NCI-H2227 (cell line): ENCODE data around the gene LYZL1.
"Not testable (repeated sequence)": the region's sequence is repeated elsewhere in the genome, so short reads cannot be mapped to it uniquely, and the experiment has no call there.

Source experiments
- DNase-seq: peaks from one replicate; lab custom pipeline; 2025; ENCODE audit not compliant: unreplicated experiment; lab: John Stamatoyannopoulos, UW

The LYZL1 gene

DNA sequence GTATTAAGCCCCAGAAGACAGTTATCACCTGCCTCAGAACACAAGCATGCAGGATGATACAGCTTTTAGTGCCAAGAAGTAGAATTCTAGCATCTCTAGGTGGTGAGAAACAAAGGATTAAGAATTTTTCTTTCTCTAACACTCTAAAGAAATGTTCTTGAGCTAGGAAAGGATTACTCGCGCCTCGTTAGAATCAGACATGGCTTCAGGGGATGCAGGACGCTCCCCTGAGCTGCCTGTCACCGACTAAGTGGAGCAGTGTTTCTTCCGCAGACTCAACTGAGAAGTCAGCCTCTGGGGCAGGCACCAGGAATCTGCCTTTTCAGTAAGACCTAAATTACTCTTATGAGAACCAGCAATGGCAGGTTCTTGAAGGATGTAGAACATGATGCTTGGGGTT, at the start of gene LYZL1:
LYZL1 (plus strand) TSS at position 165 of the 400 bp plus-strand sequence. CDS start 2,798 bp downstream, outside the sequence.
- DNase-seq: not testable (repeated sequence)

DNA sequence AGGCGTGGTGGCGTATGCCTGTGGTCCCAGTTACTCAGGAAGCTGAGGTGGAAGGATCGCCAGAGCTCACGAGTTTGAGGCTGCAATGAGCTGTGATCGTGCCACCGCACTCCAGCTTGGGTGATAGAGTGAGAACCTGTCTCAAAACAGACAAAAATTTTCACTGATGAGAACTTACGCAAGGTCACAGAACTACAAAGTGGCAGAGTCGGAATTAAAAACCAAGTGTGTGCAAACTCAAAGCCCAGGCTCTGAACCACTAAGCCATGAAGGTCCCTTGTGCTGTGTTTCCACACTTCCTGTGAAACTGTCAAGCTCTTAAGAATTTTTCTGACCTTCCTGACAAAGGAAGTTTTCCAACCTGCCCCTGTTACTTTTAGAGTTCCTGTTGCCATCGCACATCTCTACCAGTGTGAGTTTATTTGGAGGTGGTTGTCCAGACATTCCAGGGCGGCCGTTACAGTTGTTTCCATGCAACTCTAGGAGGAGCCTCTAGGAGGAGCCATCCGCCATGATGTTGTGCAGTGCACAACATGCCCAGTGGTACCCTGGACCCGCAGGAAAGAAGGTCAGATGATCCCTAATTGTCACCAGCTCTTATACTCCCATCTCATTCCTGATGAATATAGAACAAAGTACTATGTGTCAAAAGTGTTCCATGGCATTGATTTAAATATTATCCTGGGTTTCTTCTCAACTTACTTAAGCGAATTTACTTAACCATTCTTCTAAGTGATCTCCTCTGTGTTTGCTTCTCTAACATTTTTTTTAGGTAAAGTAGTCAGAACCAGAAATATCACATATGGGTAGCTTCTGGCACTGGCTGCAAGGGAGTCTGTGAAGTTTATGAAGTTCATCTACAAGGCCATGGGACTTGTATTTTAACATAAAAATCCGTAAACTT, 49.0 kb upstream of the LYZL1 start:
- no peak for DNase-seq

DNA sequence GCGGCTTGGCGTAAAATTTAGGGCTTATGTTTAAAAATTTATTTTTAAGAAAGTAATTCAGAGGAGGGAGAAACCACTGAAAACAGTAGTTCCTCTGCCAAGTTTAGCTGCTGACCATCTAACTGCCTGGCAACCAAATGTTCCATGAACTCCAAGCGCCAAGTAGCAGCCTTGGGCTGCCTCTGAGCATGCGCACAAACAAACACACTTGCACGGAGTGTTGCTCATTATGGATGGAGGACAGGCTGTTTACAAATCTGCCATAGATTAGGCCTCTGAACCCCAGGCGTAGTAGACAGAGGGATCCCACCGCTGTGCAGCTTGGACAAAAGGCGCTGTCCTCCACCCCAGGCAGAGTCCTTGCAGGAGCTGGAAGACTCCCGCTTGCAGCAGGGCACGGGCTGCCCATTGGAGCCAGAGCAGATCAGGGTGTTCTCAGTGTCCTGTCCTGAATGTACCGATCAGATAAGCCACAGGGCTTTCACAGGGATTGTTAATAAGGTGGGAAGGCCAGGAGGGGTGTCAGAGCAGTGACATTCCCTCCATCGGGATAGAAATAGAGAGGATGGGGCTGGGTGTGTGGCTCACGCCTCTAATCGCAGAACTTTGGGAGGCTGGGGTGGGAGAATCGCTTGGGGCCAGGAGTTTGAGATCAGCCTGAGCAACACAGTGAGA, 47.7 kb upstream of the LYZL1 start:
- DNase-seq: no peak

DNA sequence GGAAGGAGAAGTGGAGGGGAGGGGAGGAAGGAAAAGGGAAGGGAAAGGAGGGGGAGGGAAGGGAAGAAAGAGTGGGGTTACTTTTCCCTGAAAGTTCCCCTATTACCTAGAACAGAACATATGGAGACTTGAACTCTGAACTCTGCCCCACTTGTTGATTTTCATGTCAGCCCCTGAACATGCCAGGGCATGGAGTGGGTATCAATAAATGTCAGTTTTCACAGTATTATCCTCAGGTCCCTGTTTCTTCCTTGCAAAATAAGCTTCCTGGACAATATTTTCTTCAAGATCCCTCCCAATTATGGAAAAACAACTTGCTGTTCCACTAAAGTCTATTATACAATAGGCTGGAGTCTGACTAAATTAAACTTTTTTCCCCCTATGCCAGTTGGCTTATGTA, 46.9 kb upstream of the LYZL1 start:
- DNase-seq: no peak

DNA sequence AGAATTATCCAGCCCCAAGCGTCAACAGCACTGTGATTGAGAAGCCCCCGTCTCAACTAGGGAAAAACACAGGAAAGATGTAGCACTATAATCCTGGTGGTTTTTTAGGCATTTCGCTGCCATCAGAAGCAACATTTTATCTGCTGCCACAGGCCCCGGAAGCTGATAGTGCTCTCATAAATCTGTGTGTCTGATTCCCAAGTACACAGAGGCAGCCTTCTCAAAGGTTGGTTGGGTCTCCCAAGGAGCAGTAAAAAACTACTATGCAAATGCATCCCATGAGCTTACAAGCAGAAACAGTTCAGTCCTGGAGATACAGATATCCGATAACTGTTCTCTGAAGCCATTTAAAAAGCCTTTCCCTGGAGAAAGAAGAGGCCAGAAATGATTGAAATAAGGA, 45.8 kb upstream of the LYZL1 start:
- DNase-seq: no peak

DNA sequence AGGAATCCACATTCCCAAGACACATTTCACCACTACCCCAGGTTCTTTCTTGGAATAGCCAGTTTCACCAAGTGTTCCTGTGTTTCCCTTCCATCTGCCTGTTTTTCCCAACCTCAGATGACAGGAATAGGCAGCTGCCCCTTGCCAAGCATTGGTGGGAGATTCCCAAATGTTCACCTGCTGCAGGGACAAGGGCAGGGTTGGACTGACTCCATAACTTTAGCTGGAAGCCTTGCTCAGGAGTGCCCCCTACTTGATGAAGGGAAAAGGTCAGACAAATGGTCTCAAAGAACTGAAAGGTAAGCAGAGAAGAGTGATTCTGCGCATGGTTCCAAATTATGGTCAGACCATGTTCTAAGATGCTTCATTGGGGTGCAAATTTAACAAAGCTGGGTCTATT, 45.1 kb upstream of the LYZL1 start:
- DNase-seq: no peak

- DNase-seq: no peak
These were observed 43.9 kb upstream of the LYZL1 start for GRCh38 chr10:29244978-29245377.

GRCh38 chr10:29245476-29245875, 43.4 kb upstream of the LYZL1 start:
- no peak for DNase-seq

- DNase-seq: no peak
These were observed 42.4 kb upstream of the LYZL1 start for GRCh38 chr10:29246449-29246848.

DNA sequence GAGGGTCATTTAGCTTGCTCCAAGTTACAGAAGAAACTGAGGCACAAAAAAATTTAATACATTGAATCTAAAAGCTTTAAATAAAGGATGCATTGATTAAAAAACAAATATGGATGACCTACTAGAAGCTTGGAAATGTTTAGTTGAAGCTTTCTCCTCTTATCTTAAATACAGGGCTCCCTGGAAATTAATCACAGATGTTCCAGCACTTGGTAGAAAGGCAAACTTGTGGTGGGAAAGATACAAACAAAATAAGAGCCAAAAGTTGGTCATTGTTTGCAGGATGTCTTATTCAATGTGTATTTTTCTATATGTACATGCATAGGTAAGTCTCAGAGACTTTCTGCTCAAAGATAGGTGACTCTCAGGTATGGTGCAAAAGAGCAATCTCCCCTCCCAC, 40.7 kb upstream of the LYZL1 start:
- DNase-seq: no peak

- DNase-seq: no peak
These were observed 39.9 kb upstream of the LYZL1 start for GRCh38 chr10:29249018-29249417.

DNA sequence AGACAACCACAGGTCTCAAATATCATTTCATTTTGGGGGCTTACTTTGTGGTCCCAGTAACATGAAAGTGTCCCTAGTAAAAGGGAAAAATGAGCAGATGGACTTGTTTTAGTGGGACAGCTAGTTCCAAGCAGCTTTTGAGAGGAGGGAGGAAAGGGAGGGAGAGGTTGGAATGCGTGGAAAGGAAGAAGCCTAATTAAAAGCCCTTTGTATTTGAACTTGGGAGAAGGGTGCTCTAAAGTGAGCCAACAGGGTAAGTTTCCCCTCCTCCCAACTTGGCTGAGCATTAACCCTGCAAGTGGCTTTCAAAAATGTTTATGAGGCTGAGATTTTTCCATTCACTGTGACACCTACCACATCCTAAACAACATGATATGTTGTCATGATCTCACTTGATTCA, 38.8 kb upstream of the LYZL1 start:
- DNase-seq: no peak

GRCh38 chr10:29252811-29253689, 35.8 kb upstream of the LYZL1 start:
- no peak for DNase-seq

DNA sequence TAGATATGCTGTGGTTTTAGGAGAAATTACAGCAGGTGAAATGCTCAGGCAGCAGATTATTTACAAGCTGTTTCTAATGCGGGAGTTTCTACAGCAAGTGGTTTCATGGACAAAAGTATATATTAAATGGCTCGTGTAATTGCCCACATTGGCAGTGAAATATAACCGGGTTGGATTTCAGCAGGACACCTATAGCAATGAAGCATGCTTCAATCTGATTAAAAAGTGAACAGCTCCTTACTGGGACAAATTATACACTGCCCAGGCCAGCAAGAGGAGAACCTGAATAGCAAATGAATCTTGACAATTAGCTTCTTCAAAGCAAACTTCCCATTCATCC, 35.2 kb upstream of the LYZL1 start:
- no peak for DNase-seq

GRCh38 chr10:29254123-29255046, 34.5 kb upstream of the LYZL1 start:
- no peak for DNase-seq

GRCh38 chr10:29255104-29255503, 33.8 kb upstream of the LYZL1 start:
- no peak for DNase-seq

DNA sequence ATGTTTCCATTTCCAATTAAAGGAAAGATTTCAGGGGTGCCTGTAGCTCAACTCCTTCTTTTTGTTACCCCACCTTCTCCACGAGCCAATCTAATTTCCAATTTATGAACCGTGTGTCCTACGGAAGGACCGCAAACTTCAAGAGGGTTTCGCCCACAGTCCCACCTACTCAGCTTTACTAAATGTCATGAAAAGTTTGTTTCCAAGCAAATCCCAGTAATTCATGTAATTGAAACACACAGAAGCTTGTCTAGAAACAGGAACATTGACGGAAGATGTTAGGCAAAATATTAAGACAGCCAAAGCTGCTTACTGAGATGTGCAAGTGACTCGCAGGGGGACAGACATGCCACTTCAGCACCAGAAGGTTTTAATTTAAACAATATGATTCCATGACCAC, 32.9 kb upstream of the LYZL1 start:
- DNase-seq: no peak

DNA sequence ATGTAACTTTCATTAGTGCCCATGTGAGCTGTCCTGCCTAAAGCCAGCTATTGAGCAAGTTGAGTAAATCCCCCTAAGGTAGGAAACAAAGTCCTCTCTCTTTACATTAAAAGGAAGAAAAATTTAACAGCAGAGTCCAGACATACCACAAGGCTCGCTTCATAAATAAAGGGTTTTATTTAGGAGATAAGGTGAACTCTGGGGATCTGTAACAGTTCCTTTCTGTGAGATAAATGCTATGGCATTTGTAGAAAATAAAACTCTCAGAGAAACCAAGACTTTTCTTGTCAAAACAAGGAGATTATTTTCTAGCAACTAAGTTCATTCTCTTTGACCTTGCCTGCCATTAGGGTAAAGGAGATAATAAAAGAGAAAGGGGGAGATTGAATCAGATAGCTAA, 32.3 kb upstream of the LYZL1 start:
- DNase-seq: no peak

- no peak for DNase-seq
These were observed 31.6 kb upstream of the LYZL1 start for GRCh38 chr10:29257106-29257783.

- no peak for DNase-seq
These were observed 31.1 kb upstream of the LYZL1 start for GRCh38 chr10:29257784-29258135.
